HFF-Myc (cell line): ENCODE results near the gene ARPP21.

Experiments used
- DNase-seq: peaks from one replicate; pipeline ENCODE4 v3.0.0-alpha.2; 2011; ENCODE audit warnings: low read depth; ENCODE audit errors: extremely low read depth
- H3K4me3 ChIP-seq: replicated peaks from 2 replicates; pipeline ENCODE4 v1.5.1; 2011; ENCODE audit warnings: low read depth, mild to moderate bottlenecking, control low read depth, low read length
- TF ChIP-seq, protein P1 (sequence below): IDR thresholded peaks from 2 replicates; pipeline ENCODE4 v1.5.1; 2012; ENCODE audit warnings: mild to moderate bottlenecking, low read depth, low read length, control low read depth; ENCODE audit errors: missing control alignments

Gene ARPP21

DNA sequence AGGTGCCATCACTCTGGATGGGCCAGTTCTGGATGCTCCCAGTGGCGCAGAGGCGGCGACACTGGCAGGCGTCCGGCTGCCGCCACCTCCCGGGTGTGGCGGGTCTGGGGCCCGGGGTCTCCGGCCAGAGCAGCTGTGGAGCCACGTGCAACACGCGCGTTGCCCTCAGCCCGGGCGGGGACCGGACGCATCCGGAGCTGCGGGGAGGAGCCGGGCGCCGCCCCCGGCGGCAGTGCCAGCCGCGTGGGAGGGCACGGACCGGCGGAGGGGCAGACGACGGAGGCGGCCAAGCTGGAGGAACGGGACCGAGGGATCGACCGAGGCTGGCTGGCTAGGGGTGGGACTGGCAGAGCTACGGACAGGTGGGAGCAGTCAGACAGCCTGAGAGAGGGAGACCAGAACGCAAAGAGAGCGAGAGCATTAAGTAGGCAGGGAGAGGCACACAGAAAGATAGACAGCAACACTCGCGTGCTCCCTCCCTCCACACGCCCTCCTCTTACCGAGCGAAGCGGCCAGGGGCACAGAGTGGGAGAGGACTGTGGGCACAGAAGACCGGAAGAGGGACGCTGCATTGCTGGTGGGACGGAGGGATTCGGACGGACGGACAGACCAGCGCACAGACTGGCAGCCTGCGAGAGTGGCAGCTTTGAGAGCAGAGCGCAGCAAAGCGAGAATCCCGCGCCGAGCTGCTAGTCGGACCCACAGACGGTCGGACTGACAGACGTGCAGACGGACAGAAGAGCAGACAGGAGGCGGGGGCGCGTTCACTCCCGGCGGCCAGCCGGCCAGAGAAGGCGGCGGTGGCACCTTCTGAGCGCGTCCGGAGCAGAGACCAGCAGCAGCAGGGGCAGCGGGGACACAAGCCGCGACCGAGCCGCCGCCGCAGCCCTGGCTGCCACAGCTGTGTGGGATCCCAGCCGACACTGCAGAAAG lies at the start of gene ARPP21:
Gene ARPP21, plus strand, starts transcription at position 272 of the 933 bp plus-strand sequence. CDS start 42,227 bp downstream, outside the sequence.
- TF ChIP-seq, protein P1, sequence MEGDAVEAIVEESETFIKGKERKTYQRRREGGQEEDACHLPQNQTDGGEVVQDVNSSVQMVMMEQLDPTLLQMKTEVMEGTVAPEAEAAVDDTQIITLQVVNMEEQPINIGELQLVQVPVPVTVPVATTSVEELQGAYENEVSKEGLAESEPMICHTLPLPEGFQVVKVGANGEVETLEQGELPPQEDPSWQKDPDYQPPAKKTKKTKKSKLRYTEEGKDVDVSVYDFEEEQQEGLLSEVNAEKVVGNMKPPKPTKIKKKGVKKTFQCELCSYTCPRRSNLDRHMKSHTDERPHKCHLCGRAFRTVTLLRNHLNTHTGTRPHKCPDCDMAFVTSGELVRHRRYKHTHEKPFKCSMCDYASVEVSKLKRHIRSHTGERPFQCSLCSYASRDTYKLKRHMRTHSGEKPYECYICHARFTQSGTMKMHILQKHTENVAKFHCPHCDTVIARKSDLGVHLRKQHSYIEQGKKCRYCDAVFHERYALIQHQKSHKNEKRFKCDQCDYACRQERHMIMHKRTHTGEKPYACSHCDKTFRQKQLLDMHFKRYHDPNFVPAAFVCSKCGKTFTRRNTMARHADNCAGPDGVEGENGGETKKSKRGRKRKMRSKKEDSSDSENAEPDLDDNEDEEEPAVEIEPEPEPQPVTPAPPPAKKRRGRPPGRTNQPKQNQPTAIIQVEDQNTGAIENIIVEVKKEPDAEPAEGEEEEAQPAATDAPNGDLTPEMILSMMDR = no peak
- H3K4me3 ChIP-seq = no peak within 1 kb of the TSS; the same call in 1 of the 2 replicates
- no peak for DNase-seq

DNA sequence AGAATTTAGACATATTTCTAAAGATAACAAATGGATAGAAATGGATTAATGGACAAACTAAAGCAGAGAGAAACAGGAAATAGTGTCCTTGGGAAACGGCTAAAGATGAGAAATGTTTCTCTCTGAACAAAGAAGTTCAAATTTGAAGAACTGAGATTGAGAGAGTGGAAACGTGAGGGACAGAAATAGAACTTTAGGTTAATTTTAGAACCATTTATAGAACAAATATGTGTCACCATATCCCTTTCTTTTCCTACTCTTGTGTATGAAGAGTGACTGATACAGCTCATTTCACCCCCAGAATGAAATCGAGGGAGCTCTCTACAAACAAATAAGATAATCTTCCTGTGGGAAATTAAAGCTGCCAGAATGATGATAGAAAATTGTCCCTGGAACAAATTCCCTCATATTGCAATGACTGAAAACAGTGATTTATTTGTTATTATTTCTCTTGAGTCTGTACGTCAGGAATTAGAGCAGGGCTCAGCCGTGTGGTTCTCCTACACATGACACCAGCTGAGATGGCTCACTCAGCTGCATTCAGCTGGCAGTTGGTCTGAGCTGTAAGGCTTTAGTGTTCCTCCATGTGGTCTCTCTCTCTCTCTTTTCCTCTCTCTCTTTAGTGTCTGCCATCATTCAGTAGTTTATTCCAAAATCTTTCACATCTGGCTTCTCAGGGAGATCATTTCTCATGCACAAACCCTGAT lies 46.6 kb upstream of the ARPP21 start:
- no peak for DNase-seq
- no peak overlapping the region for H3K4me3 ChIP-seq
- TF ChIP-seq, protein P1 = no peak

DNA sequence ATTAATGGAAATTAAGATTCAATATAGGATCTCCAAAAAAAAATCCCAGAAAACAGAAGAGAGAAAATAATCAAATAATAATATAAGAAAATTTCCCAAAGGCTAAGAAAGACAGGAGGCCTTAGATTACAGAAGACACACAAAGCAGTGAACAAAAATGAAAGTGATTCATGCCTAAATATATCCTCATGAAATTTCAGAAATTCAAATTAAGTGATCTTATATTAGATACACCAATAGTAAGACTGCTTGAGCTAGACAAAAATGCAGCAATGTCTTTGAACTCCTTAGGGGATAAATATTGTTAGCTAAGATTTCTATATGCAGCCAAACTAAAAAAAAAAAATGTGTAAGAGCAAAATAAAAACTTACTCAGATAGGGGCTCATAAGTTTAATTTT lies 44.6 kb upstream of the ARPP21 start:
- no peak for DNase-seq
- TF ChIP-seq, protein P1 = no peak
- no peak overlapping the region for H3K4me3 ChIP-seq

DNA sequence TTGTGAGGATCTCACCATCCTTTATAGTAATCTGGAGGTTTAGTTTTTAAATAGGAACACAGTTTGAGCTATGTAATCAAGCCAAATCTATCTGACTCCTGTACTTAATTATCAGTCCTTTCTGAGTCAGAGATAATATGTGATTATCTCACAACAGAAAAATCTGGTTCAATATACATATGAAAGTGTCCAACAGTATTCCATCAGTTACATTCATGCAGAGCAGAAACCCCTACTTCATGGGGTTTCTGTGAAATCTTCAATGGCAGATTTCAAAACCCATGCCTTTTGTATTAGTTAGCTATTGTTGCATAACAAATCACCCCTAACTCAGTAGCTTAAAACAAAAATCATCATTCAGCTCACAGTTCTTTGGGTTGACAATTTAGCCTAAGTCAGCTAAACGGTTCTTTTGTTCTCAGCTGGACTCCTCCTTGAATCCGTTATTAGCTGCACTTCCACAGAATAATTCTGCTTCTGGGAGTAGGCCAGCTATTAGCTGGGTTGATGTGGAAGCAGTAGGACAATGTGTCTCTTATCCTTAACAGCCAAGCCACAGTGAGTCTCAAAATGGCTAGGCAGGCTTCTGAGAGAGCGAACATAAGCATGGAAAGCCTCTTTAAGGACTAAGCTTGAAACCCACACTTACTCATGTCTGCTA lies 42.9 kb upstream of the ARPP21 start:
- no peak for DNase-seq
- H3K4me3 ChIP-seq = no peak overlapping the region
- TF ChIP-seq, protein P1 = no peak

DNA sequence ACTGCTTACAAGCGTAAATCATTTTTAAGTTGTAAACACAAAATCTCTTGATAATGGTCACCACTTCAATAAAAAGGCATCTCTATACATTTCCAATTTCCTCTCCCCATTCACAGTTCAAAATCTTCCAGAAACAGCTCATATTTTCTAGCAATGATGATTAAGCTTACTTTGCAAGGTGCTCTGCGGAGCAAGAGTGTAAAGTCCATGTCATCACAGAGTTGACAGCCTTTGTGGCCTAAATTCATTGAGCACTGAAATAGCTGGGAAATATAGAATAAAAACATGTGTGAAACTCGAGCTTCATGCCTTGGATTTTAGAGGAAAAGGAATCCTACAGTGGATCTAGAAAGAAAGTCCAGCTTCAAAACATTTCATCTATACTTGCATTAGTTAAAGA lies 41.8 kb upstream of the ARPP21 start:
- DNase-seq = no peak
- TF ChIP-seq, protein P1 = no peak
- no peak overlapping the region for H3K4me3 ChIP-seq

DNA sequence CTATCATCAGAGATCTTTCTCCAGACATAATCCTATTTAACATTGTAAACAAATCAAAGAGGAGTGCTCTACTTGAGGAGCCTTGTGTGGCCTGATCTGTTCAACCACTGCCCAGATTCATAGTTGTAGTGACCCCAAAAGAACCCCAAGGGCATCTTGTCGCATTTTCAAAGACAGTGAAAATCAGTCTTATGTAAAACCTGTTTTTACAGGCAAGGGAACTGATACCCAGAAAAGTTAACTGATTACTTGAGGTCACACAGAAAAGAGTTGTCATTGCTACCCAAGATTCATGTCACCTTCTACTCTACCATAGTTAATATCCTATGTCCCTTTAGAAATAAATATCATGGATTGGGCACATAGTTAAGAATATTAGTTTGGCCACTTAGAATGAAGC lies 40.5 kb upstream of the ARPP21 start:
- TF ChIP-seq, protein P1 = no peak
- H3K4me3 ChIP-seq = no peak overlapping the region

More for the DNA sequence above, 40.5 kb upstream of the ARPP21 start:
- DNase-seq = no peak
